ENCODE results near the gene EIF3J. TPM values are rescaled to one million over a fixed set of nuclear protein-coding genes. Genes with fewer than 3 reads are reported as not detected.
"Not testable (repeated sequence)": the region's sequence is repeated elsewhere in the genome, so short reads cannot be mapped to it uniquely, and the experiment has no call there.

EIF3J gene
- total RNA-seq, 1 donor from 2014 or later: 76.2 TPM

DNA sequence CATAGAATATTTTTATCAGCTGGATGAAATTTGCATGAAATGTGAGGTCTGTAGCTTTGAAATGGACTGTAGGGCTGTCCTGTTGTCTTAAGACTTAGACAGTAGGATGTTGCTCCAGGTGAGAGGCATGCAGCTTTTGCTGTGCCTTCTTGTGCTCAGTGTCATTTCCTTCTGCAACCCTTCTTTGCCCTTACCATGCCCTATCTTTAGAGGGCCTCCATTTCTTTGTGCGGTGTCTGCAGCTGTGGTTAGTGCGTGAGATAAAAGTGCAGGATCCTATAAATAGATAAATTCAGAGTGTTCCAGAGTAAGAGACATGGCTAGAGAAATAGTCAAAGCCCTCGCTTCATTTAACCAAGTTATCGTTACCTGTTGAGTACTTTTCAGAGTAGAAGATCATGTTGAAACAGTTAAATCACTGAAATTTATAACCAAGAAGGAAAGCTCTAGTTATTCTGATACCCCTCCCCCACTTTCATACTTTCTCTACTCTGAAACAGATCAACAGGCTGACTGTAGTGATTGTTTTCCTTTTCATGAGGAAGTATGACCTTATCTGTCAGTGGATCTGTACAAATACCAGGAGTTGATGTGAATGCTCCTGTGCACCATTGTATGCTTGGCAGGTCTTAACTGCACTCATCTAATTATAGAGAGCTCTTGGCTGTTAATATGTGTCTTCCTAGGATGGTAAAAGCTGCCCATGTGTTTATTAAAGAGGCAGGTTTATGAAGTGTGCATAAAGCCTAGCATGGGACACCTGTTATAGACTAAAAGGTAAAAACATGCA, 18.2 kb downstream of the EIF3J start:
- Mint-ChIP-seq H3K36me3 (peaks cover 28% of the 10 kb centered on the region), H3K4me3 (no peak overlapping the region), H3K27me3 (ENCODE audit: insufficient read depth, low read depth) (no peaks in the 10 kb centered on the region)

DNA sequence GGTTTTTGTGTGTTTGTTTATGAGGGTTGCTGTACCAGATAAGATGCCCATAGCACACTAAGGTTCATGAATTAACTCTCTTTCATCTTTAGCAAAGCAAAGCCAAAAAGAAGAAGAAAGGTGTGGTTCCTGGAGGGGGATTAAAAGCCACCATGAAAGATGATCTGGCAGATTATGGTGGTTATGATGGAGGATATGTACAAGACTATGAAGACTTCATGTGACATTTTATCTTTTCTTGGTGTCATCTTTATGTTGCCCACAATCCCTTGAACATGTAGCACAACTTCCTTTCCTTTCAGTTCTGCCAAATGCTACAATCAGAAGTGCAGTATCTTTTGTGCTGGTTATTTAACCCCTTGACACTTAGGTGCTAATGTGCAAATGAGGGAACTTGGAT, 24.0 kb downstream of the EIF3J start:
- peaks cover 48% of the 10 kb centered on the region for H3K36me3 ChIP-seq
- not testable (repeated sequence) for H3K4me1 Mint-ChIP-seq; H3K27ac ChIP-seq; H3K9ac ChIP-seq; H3K27ac Mint-ChIP-seq; H3K27me3 ChIP-seq; H2AFZ ChIP-seq (replicated peaks); H4K20me1 ChIP-seq (ENCODE audit: low read depth); H3K79me2 ChIP-seq (ENCODE audit: low read depth); H3F3A ChIP-seq (ENCODE audit: low read depth); H3K9me3 ChIP-seq (ENCODE audit: low read depth); H3K4me1 ChIP-seq; H3K4me3 Mint-ChIP-seq; H3K4me2 ChIP-seq; H3K27me3 Mint-ChIP-seq (ENCODE audit: insufficient read depth, low read depth); DNase-seq (ENCODE audit: low spot score); H3K4me3 ChIP-seq
- Mint-ChIP-seq H3K9me3 (peaks cover 17% of the 10 kb centered on the region), H3K36me3 (peaks cover 65% of the 10 kb centered on the region)

More for the DNA sequence above, 18.2 kb downstream of the EIF3J start:
- H3K4me1 Mint-ChIP-seq: no peaks in the 10 kb centered on the region
- H3K4me2 ChIP-seq: no peak overlapping the region
- H3K4me1 ChIP-seq: no peaks in the 10 kb centered on the region
- no peak overlapping the region for H3K4me3 ChIP-seq
- no peaks in the 10 kb centered on the region for H3K9me3 Mint-ChIP-seq
- TF ChIP-seq EZH2 (IDR thresholded peaks at IDR 0.05): no peak
- TF ChIP-seq, protein P1, sequence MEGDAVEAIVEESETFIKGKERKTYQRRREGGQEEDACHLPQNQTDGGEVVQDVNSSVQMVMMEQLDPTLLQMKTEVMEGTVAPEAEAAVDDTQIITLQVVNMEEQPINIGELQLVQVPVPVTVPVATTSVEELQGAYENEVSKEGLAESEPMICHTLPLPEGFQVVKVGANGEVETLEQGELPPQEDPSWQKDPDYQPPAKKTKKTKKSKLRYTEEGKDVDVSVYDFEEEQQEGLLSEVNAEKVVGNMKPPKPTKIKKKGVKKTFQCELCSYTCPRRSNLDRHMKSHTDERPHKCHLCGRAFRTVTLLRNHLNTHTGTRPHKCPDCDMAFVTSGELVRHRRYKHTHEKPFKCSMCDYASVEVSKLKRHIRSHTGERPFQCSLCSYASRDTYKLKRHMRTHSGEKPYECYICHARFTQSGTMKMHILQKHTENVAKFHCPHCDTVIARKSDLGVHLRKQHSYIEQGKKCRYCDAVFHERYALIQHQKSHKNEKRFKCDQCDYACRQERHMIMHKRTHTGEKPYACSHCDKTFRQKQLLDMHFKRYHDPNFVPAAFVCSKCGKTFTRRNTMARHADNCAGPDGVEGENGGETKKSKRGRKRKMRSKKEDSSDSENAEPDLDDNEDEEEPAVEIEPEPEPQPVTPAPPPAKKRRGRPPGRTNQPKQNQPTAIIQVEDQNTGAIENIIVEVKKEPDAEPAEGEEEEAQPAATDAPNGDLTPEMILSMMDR (IDR thresholded peaks at IDR 0.05): no peak
- TF ChIP-seq EZH2phosphoT487 (IDR thresholded peaks at IDR 0.05): no peak
- no peak overlapping the region for H3K9ac ChIP-seq
- no peaks in the 10 kb centered on the region for H3K27me3 ChIP-seq
- H4K20me1 ChIP-seq (ENCODE audit: low read depth): peaks cover 2% of the 10 kb centered on the region
- peaks cover 13% of the 10 kb centered on the region for H3K79me2 ChIP-seq (ENCODE audit: low read depth)
- no peaks in the 10 kb centered on the region for H3F3A ChIP-seq (ENCODE audit: low read depth)
- H3K36me3 ChIP-seq: peaks cover 32% of the 10 kb centered on the region
- H3K27ac Mint-ChIP-seq: no peak overlapping the region
- H3K27ac ChIP-seq: no peak overlapping the region
- H2AFZ ChIP-seq (replicated peaks): no peak overlapping the region
- DNase-seq (ENCODE audit: low spot score): no peak
- H3K9me3 ChIP-seq (ENCODE audit: low read depth): no peaks in the 10 kb centered on the region

DNA sequence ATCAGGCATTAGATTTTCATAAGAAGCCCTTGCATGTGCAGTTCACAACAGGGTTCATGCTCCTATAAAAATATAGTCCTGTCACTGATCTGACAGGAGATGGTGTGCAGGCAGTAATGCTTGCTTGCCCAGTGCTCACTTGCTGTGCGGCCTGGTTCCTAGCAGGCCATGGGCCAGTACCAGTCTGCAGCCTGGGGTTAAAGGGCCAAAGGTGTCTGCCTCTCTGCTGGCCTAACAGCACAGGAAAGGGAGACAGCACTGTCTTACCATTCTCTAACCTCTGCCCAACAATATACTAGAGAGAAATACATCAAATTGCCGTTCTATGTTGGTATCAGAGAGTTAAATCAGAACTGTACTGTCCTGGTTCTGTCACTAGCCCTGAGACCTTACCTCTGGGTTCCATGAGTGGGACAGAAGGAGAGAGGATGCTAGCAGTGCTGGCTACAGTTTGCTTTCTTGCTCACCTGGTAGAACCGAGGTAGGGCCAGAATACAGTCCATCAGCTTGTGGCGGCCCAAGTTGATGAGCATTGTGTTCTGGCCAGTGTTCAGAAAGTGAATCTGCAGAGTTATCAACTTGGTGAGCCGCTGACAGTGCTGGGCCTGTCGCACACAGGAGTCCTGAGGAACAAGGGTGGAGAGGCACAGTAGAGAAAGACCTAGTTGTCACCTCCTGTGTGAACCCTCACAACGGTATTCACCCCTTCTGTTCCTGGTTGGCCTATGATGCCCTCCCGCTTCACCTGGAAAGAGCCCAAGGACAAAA, 28.6 kb downstream of the EIF3J start:
- Histone ChIP-seq H3K4me2 (no peak overlapping the region), H3K4me1 (no peaks in the 10 kb centered on the region), H3K9ac (no peak overlapping the region), H3F3A (ENCODE audit: low read depth) (no peaks in the 10 kb centered on the region), H4K20me1 (ENCODE audit: low read depth) (no peaks in the 10 kb centered on the region), H3K27me3 (no peaks in the 10 kb centered on the region), H3K36me3 (peaks cover 39% of the 10 kb centered on the region), H3K79me2 (ENCODE audit: low read depth) (no peaks in the 10 kb centered on the region), H3K9me3 (ENCODE audit: low read depth) (peaks cover 5% of the 10 kb centered on the region), H3K27ac (no peak overlapping the region), H2AFZ (replicated peaks) (no peak overlapping the region), H3K4me3 (no peak overlapping the region)
- TF ChIP-seq, protein P1 (IDR thresholded peaks at IDR 0.05): no peak
- TF ChIP-seq EZH2phosphoT487 (IDR thresholded peaks at IDR 0.05): no peak
- TF ChIP-seq EZH2 (IDR thresholded peaks at IDR 0.05): no peak
- H3K9me3 Mint-ChIP-seq: peaks cover 22% of the 10 kb centered on the region
- DNase-seq (ENCODE audit: low spot score): no peak
- H3K27me3 Mint-ChIP-seq (ENCODE audit: insufficient read depth, low read depth): no peaks in the 10 kb centered on the region
- H3K4me1 Mint-ChIP-seq: no peaks in the 10 kb centered on the region
- peaks cover 60% of the 10 kb centered on the region for H3K36me3 Mint-ChIP-seq
- no peak overlapping the region for H3K4me3 Mint-ChIP-seq
- no peak overlapping the region for H3K27ac Mint-ChIP-seq

DNA sequence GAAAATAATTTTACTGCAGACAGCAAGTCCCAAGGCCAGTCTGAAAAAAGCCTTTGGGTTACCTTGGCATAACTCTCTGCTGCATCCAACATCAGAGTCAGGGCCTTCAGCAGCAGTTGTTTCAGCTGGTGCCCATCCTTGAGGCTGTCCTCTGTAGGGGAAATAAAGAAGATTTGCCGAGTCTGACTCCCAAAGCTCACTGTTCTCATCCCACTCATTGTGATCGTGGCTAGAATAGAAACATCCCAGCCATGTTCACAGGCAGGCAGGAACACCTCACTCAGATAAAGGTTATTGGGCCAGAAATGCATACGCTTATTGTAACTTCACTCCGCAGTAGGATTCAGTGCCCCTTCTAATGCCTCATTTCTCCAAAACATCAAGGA, 29.2 kb downstream of the EIF3J start:
- TF ChIP-seq EZH2 (IDR thresholded peaks at IDR 0.05) (no peak), EZH2phosphoT487 (IDR thresholded peaks at IDR 0.05) (no peak)
- TF ChIP-seq, protein P1 (IDR thresholded peaks at IDR 0.05): no peak
- Histone ChIP-seq H2AFZ (replicated peaks) (no peak overlapping the region), H3K36me3 (peaks cover 39% of the 10 kb centered on the region), H3K27me3 (no peaks in the 10 kb centered on the region), H3K4me3 (no peak overlapping the region), H3K4me2 (no peak overlapping the region), H3F3A (ENCODE audit: low read depth) (no peaks in the 10 kb centered on the region), H3K79me2 (ENCODE audit: low read depth) (no peaks in the 10 kb centered on the region), H3K4me1 (no peaks in the 10 kb centered on the region), H3K9me3 (ENCODE audit: low read depth) (peaks cover 5% of the 10 kb centered on the region), H4K20me1 (ENCODE audit: low read depth) (no peaks in the 10 kb centered on the region), H3K27ac (no peak overlapping the region), H3K9ac (no peak overlapping the region)
- H3K4me3 Mint-ChIP-seq: no peak overlapping the region
- no peak overlapping the region for H3K27ac Mint-ChIP-seq
- no peak for DNase-seq (ENCODE audit: low spot score)
- peaks cover 22% of the 10 kb centered on the region for H3K9me3 Mint-ChIP-seq
- no peaks in the 10 kb centered on the region for H3K27me3 Mint-ChIP-seq (ENCODE audit: insufficient read depth, low read depth)
- H3K36me3 Mint-ChIP-seq: peaks cover 56% of the 10 kb centered on the region
- H3K4me1 Mint-ChIP-seq: no peaks in the 10 kb centered on the region
